Ammon's horn (tissue), 1 donor: ENCODE results near the gene YPEL4.
A peak's percentile ranks its signal among the peaks of the same experiment; 100 is the strongest.

ENCODE experiments used
- DNase-seq: peaks from one replicate; pipeline ENCODE4 v3.0.0-alpha.2; 2016; ENCODE audit warnings: low spot score

YPEL4 gene

DNA sequence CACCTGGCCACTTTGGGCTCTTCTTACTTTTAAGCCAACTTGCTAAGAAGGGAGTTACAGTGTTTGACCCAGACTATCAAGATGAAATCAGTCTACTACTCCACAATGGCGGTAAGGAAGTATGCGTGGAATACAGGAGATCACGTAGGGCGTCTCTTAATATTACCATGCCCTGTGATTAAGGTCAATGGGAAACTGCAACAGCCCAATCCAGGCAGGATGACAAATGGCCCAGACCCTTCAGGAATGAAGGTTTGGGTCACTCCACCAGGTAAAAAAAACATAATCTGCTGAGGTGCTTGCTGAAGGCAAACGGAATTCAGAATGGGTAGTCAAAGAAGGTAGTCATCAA lies 1.0 kb upstream of the YPEL4 start:
- DNase-seq = no peak

DNA sequence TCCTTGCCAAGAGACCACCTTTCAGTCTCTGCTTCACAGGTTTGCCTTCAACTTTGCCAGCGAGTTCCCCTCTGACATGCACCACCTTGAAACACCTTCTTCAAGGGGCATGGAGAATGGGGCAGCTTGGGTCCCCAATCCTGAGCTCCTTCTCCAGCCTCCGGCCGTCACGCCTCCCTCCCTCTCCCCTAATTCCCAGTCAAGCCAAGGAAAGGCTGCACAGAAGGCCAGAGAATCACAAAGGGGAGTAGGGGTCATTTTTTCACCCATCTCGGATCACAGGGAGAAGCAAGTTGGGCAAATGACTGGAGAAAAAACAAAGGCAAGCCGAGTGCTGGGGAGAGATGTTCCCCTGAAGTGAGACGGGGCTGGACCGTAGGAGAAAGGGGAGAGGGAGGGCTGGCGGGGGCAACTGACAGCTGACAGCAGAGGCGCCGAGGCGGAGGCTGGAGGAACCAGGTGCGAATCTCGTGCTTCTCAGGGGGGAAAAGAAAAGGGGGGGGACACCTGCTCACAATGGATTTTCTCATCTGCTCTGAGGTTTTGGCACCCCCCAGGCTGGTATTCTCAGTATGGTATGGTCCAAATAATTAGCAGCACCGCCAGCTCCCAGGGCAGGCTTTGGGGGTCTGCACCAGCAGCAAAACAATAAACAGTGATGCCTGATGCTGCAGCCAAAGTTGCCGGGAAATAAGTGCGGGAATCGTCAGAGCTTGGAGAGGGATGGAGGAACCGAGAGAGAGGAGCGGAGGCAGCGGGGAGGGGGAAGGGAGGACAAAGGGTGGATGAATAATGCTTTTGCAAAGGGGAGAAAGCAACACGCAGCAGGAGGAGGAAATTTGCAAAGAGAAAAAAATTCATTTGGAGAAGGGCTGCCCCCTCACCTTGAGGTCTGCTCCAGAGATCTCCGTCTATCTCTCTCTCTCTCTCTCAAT lies 644 bp downstream of the YPEL4 start:
- DNase-seq = peak; percentile 57

GRCh38 chr11:57647960-57648800 lies 1.5 kb downstream of the YPEL4 start:
- DNase-seq = peak; percentile 38

GRCh38 chr11:57647372-57647771 lies 2.3 kb downstream of the YPEL4 start:
- DNase-seq = no peak

GRCh38 chr11:57646799-57647303 lies 2.9 kb downstream of the YPEL4 start:
- no peak for DNase-seq

- no peak for DNase-seq
Measured at GRCh38 chr11:57646194-57646798, 3.4 kb downstream of the YPEL4 start.

- DNase-seq = no peak
Measured at GRCh38 chr11:57645689-57646085, 4.0 kb downstream of the YPEL4 start.

- DNase-seq = peak; percentile 82
Measured at GRCh38 chr11:57644748-57645688, 4.7 kb downstream of the YPEL4 start.

DNA sequence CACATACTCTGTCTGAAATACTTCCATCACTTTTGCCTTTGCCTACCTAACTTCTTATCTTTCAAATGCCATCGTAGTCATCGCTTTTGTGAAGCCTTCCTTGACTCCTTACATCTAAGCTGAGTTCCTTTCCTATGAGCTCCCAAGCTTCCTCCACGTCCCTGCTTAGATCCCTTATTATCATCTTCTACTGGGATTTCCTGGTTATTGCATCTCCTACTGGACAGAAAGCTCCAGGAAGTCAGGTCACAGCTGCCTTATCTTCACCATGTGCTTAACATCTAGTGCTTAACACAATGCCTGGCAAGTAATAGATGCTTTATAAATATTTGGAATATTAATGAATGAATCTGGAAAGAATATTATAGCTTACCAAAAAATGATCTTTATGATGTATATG lies 5.9 kb downstream of the YPEL4 start:
- DNase-seq = no peak

- DNase-seq = peak; percentile 71
Measured at GRCh38 chr11:57641011-57641807, 8.5 kb downstream of the YPEL4 start.

GRCh38 chr11:57640068-57640800 lies 9.5 kb downstream of the YPEL4 start:
- DNase-seq = no peak

DNA sequence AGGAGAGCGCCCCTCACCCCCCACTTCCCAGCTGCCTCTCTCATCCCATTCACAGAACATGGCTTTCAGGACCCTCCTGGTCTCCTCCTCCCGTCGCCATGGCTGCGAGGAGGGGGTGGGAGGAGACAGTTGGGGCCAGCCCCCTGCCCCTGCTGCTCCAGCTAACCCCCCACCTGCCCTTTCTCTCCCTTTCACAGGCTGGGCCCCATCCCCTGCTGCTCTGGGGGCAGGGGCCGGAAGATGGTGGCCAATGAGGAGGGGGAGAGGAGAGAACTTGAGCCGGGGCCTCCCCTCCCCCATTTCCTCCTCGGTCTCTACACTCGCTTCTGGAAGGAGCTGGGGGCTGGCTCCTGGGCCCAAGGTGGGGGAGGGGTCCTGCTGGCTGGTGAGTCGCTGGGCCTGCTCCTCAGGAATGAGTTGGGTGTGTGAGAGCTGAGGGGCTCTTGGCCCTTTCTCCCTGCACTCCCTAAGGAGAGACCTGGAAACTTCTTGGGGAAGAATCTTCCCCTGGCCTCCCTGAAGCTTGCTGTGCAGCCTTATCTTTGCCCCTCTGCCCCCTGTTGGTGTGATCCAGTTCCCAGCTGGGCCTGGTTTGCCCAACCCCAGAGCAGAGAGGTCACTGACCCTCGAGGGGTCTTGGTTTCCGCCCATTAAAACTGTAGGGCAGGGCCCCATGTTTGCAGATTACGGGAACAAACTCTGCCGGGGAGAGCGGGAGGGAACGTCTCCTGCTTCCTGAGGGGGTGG lies 10.2 kb downstream of the YPEL4 start:
- DNase-seq = no peak

DNA sequence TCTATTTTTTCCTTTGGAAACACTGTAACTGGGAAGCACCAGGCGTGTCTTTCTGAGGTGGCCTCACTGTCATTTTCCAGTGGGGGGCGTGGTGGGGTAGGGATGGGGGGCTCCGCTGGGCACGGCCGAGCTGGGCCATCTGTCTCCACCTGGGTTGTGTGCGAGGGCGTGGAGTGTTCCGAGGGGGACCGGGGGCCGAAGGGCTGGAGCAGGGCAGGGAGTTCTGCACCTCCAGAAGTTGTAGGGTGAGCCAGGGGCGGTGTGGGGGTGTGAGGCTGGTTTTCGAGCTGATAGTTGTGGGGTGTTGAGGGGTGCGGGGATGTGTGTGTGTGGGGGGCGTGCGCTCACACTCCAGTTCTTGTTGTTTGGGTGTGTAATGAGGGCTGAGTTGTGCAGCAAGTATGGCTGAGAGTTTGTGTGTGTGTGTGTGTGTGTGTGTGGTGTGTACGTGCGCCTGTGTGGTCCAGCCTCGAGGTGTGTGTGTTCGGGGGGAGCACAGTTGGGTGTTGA lies 10.8 kb downstream of the YPEL4 start:
- no peak for DNase-seq

- DNase-seq = peak; percentile 85
Measured at GRCh38 chr11:57638005-57638781, 11.5 kb downstream of the YPEL4 start.

DNA sequence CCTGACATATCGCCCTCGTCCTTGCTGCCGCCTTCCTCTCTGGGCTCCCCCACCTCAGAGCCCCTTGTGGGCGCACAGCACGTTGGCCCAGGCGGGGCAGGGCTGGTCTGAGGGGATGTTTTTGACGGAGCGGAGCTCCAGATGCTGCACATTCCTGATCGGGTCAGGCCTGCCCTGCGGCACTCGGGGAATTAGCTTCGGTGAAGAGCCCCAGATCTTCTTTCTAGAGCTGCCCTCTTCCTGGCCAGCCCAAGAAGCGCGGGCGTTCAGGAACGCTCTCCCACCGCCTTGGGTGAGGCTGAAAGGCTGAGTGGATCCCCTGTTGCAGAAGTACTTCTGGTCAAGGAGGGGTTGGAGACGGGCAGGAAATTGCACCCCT lies 12.1 kb downstream of the YPEL4 start:
- DNase-seq = no peak

DNA sequence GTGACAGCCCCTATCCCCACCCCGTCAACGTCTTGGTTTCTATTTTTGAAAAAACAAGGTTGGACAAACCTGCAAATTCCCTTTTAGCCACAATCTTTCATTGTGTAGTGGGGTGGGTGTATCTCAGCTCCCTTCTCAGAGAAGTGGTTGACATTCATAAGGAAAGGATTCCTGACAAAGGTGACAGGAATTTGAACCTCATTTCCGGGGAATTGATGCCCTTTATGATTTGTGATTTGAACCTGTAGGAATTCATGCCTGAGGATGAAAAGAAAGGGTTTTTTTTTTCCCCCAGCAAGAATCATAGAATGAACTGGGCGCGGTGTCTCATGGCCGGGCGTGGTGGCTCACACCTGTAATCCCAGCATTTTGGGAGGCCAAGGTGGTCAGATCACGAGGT lies 14.5 kb downstream of the YPEL4 start:
- DNase-seq = no peak

DNA sequence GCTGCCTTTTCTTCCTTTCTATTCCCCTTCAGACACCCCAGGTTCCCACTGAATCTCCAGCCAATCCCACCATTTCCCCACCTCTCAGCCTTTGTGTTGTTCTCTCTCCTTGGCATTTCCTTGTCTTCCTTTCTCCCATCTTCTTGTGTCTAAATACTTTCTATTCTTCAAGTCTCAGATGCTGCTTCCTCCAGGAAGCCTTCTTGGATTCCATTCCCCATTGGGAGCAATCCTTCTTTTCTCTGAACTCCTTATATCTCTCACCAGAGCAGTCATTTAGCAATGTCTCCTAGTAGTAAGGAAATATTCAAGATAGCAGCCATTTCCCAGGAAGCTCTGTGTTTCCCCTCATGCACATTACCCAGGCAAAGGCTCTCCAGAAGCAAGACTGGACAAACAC lies 15.4 kb downstream of the YPEL4 start:
- DNase-seq = no peak
